HUDEP-2 (cell line): Measurements from ENCODE around the gene LTO1.

Experiments used
- DNase-seq, 76 experiments: peaks; one replicate each; lab custom pipeline; 2025; ENCODE audit not compliant: unreplicated experiment in 76 of 76; lab: John Stamatoyannopoulos, UW

Gene LTO1

GRCh38 chr11:69674886-69675714, at the start of gene LTO1:
LTO1 (minus strand) TSS chr11:69675353; CDS start chr11:69675239, 114 bp downstream.
- peak in 75 of 76 experiments; percentile 54 to 95 (median 90) for DNase-seq

- peak in 2 of 76 experiments; percentile 1 for DNase-seq
Observed at GRCh38 chr11:69721745-69722144, 46.6 kb upstream of the LTO1 start.

GRCh38 chr11:69721106-69721505, 46.0 kb upstream of the LTO1 start:
- no peak for DNase-seq

- no peak for DNase-seq
Observed at GRCh38 chr11:69718912-69719311, 43.8 kb upstream of the LTO1 start.

GRCh38 chr11:69718147-69718546, 43.0 kb upstream of the LTO1 start:
- peak in 35 of 76 experiments; percentile 3 to 50 (median 15) for DNase-seq

- no peak for DNase-seq
Observed at GRCh38 chr11:69716891-69717747, 42.0 kb upstream of the LTO1 start.

GRCh38 chr11:69716099-69716498, 40.9 kb upstream of the LTO1 start:
- DNase-seq = no peak

- DNase-seq = no peak
Observed at GRCh38 chr11:69715446-69715845, 40.3 kb upstream of the LTO1 start.

- no peak for DNase-seq
Observed at GRCh38 chr11:69711822-69712801, 37.0 kb upstream of the LTO1 start.

GRCh38 chr11:69708736-69709401, 33.7 kb upstream of the LTO1 start:
- DNase-seq = no peak

- peak in 6 of 76 experiments; percentile 10 to 21 (median 16) for DNase-seq
Observed at GRCh38 chr11:69707176-69707575, 32.0 kb upstream of the LTO1 start.

- DNase-seq = no peak
Observed at GRCh38 chr11:69705901-69706787, 31.0 kb upstream of the LTO1 start.

GRCh38 chr11:69705351-69705811, 30.2 kb upstream of the LTO1 start:
- DNase-seq = no peak

GRCh38 chr11:69704508-69705253, 29.5 kb upstream of the LTO1 start:
- DNase-seq = no peak

- DNase-seq = peak in 23 of 76 experiments; percentile 3 to 45 (median 19)
Observed at GRCh38 chr11:69703768-69704507, 28.8 kb upstream of the LTO1 start, which contains the start of gene FGF19. FGF19 (minus strand) TSS chr11:69704022; CDS start chr11:69703876, 146 bp downstream.

- no peak for DNase-seq
Observed at GRCh38 chr11:69703453-69703767, 28.3 kb upstream of the LTO1 start.

GRCh38 chr11:69702769-69703452, 27.8 kb upstream of the LTO1 start:
- no peak for DNase-seq
